GM19099 (cell line): Measurements from ENCODE around the gene DAPK1.

Source experiments
- POLR2A ChIP-seq: IDR thresholded peaks from 3 replicates; pipeline ENCODE4 v1.6.1; 2011; ENCODE audit warnings: low read depth; ENCODE audit not compliant: insufficient read length; ENCODE audit errors: extremely low read depth

The DAPK1 gene

GRCh38 chr9:87490225-87490624 is 7.4 kb upstream of the DAPK1 start:
- TF ChIP-seq POLR2A, result no peak

- no peak for TF ChIP-seq POLR2A
Observed at GRCh38 chr9:87490907-87491306, 6.8 kb upstream of the DAPK1 start.

DNA sequence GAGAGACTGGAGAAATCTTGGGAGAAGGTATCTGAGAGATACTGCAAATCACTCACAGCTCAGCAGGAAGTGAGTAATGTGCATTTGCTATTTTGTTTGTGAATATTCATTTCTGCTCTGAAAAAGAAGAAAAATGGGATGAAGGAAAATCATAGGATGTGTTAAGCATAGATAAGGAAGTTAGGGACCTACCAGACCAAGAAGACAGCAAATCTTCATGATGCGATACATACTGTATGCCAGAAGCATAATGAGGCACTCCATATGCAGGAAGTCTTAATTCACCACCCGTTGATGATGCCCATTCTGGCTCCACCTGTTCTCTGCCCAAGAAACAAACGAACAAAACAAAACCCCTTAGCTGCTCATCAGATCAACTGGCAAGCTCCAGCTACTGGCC is 6.1 kb upstream of the DAPK1 start:
- TF ChIP-seq POLR2A, result no peak

- no peak for TF ChIP-seq POLR2A
Observed at GRCh38 chr9:87492642-87493041, 5.0 kb upstream of the DAPK1 start.

- no peak for TF ChIP-seq POLR2A
Observed at GRCh38 chr9:87494970-87495471, 2.6 kb upstream of the DAPK1 start.

- TF ChIP-seq POLR2A, result no peak
Observed at GRCh38 chr9:87497080-87497603, 525 bp upstream of the DAPK1 start.

- peak; percentile 49 for TF ChIP-seq POLR2A
Observed at GRCh38 chr9:87498046-87498810, 561 bp downstream of the DAPK1 start.

GRCh38 chr9:87498811-87499360 is 1.2 kb downstream of the DAPK1 start:
- TF ChIP-seq POLR2A, result no peak

DNA sequence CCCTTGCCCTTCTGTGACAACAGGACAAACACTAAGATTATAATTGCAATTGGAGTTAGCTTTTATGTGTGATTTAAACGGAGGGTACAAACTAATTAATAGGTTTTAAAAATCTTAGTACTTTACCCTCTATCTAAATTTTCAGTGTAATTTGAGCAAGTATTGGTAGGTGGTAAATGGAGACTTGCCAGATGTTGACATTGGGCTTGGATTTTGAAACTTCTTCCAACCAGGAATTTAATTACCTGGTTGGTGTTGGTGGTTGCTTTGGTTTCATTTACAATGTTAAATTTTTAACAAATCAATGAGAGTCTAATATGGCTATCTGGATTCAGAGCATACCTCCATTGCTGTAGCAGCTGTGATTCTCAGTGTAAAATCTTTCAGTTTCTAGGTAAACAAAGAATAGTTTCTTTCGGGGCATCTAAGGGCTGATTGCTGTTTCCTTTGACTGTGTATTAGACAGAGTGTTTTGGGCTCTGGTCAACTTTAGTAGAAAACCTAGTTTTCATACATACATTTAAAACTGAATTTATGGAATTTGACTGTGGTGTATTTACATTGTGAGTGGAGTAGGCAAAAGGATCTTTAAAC is 1.9 kb downstream of the DAPK1 start:
- TF ChIP-seq POLR2A, result no peak

DNA sequence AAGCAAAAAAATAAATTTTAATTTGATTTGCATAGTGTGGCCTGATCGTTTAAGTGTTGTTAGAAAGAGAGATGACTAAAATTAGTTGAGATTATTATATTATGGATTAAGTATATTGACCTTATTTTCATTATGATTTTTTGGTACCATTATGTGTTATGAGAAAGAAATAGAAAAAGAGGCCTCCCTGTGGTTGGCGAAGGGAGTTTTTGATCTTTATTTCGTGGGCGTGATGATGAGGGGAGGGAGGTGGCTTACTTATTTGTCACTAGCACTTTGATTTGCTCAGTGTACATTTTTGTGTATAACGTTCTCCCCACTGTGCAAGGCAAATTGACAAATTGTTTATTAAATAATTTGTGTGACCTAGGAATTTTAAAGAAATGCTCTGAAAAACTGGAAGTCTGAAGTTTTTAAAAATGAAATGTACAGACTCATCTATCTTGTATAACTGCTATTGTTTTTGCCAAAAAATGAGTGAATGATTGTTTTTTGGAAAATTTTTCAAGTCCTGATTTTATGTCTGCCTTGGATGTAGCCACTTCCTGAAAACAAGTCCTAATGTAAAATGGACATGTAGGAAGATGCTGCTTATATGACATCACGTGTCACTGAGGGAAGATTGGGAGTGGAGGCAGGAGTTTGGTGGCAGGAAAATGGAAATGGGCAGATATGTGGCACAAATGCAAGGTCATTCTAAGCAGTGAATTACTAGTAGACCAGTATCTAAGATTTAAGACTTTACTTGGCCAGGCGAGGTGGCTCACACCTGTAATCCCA is 3.0 kb downstream of the DAPK1 start:
- TF ChIP-seq POLR2A, result no peak

GRCh38 chr9:87501806-87502205 is 4.1 kb downstream of the DAPK1 start:
- no peak for TF ChIP-seq POLR2A

GRCh38 chr9:87502391-87503221 is 4.9 kb downstream of the DAPK1 start:
- TF ChIP-seq POLR2A, result no peak

DNA sequence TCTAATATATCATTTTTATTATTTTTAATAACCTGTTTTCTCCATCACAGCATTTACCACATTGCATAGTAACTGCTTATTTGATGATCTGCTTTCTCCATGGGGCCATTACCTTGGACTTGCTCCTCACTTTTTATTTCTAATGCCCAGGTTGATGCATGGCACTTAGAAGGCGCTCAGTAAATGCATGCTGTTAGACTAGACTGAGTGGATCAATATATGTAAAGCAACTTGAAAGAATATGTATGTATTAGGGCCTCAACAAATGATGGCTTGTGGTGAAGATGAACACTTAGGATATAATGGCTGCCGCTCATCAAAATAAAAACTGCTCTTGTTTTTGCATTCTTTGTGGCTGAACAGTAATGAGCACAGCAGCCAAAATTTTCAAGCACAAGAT is 5.8 kb downstream of the DAPK1 start:
- TF ChIP-seq POLR2A, result no peak

- TF ChIP-seq POLR2A, result no peak
Observed at GRCh38 chr9:87503927-87504326, 6.3 kb downstream of the DAPK1 start.
